ENCODE measurements around the gene ANKRD37.

The ANKRD37 gene

GRCh38 chr4:185364886-185365285, 31.8 kb upstream of the ANKRD37 start:
- Histone ChIP-seq H3K4me1 (ENCODE audit: insufficient read depth, low read length, poor library complexity, severe bottlenecking) (no peaks in the 10 kb centered on the region), H3K4me3 (ENCODE audit: low read length, poor library complexity, severe bottlenecking) (no peak overlapping the region), H3K27me3 (ENCODE audit: insufficient read depth, low read length, poor library complexity, severe bottlenecking) (no peaks in the 10 kb centered on the region), H3K79me2 (ENCODE audit: insufficient read depth, low read length) (no peaks in the 10 kb centered on the region), H3K9ac (ENCODE audit: low read depth, low read length, poor library complexity, severe bottlenecking) (no peak overlapping the region), H3K4me2 (ENCODE audit: low read depth, low read length, poor library complexity, severe bottlenecking) (no peak overlapping the region), H3K36me3 (ENCODE audit: insufficient read depth, low read length) (no peaks in the 10 kb centered on the region), H2AFZ (ENCODE audit: low read length) (no peak overlapping the region), H4K20me1 (ENCODE audit: insufficient read depth, low read length, poor library complexity, severe bottlenecking) (no peaks in the 10 kb centered on the region), H3F3A (ENCODE audit: low read depth) (no peaks in the 10 kb centered on the region), H3K9me3 (ENCODE audit: insufficient read depth, low read depth, low read length) (no peaks in the 10 kb centered on the region), H3K9me2 (replicated peaks; ENCODE audit: low read depth, low read length) (no peaks in the 10 kb centered on the region)
- TF ChIP-seq EZH2phosphoT487 (IDR thresholded peaks at IDR 0.05; ENCODE audit: borderline replicate concordance): no peak
- TF ChIP-seq, protein P1, sequence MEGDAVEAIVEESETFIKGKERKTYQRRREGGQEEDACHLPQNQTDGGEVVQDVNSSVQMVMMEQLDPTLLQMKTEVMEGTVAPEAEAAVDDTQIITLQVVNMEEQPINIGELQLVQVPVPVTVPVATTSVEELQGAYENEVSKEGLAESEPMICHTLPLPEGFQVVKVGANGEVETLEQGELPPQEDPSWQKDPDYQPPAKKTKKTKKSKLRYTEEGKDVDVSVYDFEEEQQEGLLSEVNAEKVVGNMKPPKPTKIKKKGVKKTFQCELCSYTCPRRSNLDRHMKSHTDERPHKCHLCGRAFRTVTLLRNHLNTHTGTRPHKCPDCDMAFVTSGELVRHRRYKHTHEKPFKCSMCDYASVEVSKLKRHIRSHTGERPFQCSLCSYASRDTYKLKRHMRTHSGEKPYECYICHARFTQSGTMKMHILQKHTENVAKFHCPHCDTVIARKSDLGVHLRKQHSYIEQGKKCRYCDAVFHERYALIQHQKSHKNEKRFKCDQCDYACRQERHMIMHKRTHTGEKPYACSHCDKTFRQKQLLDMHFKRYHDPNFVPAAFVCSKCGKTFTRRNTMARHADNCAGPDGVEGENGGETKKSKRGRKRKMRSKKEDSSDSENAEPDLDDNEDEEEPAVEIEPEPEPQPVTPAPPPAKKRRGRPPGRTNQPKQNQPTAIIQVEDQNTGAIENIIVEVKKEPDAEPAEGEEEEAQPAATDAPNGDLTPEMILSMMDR (conservative IDR thresholded peaks at IDR 0.05; ENCODE audit: low read length): no peak

DNA sequence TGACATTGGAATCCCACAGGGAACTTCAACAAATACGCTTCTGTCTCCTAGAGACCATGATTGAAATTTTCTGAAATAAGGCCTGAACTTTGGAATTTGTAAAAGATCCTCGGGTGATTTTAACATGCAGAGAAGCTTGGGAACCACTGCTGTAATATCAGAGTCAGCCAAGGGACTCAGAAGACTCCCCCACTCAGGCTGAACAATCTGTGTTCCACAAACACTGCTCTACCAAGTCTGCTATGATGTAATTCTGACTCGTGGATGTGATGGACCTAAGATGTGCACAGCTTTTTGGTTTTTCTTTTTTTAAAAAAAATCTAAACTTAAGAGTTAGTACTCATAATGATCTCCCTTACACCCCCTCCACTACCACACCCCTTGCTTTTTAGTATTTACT, 26.9 kb upstream of the ANKRD37 start:
- Histone ChIP-seq H3K4me1 (ENCODE audit: insufficient read depth, low read length, poor library complexity, severe bottlenecking) (no peaks in the 10 kb centered on the region), H3K36me3 (ENCODE audit: insufficient read depth, low read length) (no peaks in the 10 kb centered on the region), H3K79me2 (ENCODE audit: insufficient read depth, low read length) (no peaks in the 10 kb centered on the region), H3K9me2 (replicated peaks; ENCODE audit: low read depth, low read length) (no peaks in the 10 kb centered on the region), H3K4me3 (ENCODE audit: low read length, poor library complexity, severe bottlenecking) (no peak overlapping the region), H3K4me2 (ENCODE audit: low read depth, low read length, poor library complexity, severe bottlenecking) (no peak overlapping the region), H3K9me3 (ENCODE audit: insufficient read depth, low read depth, low read length) (no peaks in the 10 kb centered on the region), H3F3A (ENCODE audit: low read depth) (no peaks in the 10 kb centered on the region), H3K27me3 (ENCODE audit: insufficient read depth, low read length, poor library complexity, severe bottlenecking) (no peaks in the 10 kb centered on the region), H4K20me1 (ENCODE audit: insufficient read depth, low read length, poor library complexity, severe bottlenecking) (no peaks in the 10 kb centered on the region), H2AFZ (ENCODE audit: low read length) (no peak overlapping the region), H3K9ac (ENCODE audit: low read depth, low read length, poor library complexity, severe bottlenecking) (no peak overlapping the region)
- no peak for TF ChIP-seq EZH2phosphoT487 (IDR thresholded peaks at IDR 0.05; ENCODE audit: borderline replicate concordance)
- TF ChIP-seq, protein P1 (conservative IDR thresholded peaks at IDR 0.05; ENCODE audit: low read length): no peak

DNA sequence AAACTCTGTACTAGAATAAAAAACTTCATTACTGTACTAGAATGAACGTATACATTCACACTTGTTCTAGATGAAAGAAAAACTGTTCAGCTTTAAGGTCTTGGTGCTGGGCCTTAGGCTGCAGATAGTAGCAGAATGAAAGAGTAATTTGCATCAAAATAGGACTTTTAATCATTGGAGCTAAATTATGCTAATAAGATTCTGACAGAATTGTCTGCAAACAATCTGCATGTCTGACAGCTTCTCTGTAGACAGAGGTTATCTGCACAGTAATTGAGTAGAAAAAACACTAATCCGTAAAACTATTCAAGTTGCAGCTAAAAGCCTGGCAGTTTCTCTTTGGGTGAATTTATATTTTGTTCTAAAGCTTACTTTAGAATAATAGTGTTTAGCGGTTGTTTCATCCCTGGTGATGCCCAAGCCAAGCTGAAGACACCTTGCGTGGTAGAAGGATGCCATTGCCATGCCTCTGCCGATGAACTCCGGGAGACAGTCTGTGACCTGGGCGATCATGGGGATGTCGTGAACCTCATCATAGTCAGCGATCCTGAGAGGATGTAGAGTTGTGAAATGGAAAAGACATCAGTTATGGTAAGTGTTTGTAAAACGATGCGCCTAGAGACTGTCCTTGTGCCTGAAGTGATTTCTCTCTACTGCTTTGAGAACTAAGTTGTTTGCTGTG, 26.2 kb upstream of the ANKRD37 start:
- H3K79me2 ChIP-seq (ENCODE audit: insufficient read depth, low read length): no peaks in the 10 kb centered on the region
- no peaks in the 10 kb centered on the region for H3K9me2 ChIP-seq (replicated peaks; ENCODE audit: low read depth, low read length)
- no peaks in the 10 kb centered on the region for H3K4me1 ChIP-seq (ENCODE audit: insufficient read depth, low read length, poor library complexity, severe bottlenecking)
- no peak overlapping the region for H3K4me3 ChIP-seq (ENCODE audit: low read length, poor library complexity, severe bottlenecking)
- H3K27me3 ChIP-seq (ENCODE audit: insufficient read depth, low read length, poor library complexity, severe bottlenecking): no peaks in the 10 kb centered on the region
- TF ChIP-seq, protein P1 (conservative IDR thresholded peaks at IDR 0.05; ENCODE audit: low read length): no peak
- TF ChIP-seq EZH2phosphoT487 (IDR thresholded peaks at IDR 0.05; ENCODE audit: borderline replicate concordance): no peak
- no peaks in the 10 kb centered on the region for H3F3A ChIP-seq (ENCODE audit: low read depth)
- no peaks in the 10 kb centered on the region for H3K9me3 ChIP-seq (ENCODE audit: insufficient read depth, low read depth, low read length)
- no peaks in the 10 kb centered on the region for H4K20me1 ChIP-seq (ENCODE audit: insufficient read depth, low read length, poor library complexity, severe bottlenecking)
- no peak overlapping the region for H3K4me2 ChIP-seq (ENCODE audit: low read depth, low read length, poor library complexity, severe bottlenecking)
- no peaks in the 10 kb centered on the region for H3K36me3 ChIP-seq (ENCODE audit: insufficient read depth, low read length)
- H2AFZ ChIP-seq (ENCODE audit: low read length): no peak overlapping the region
- H3K9ac ChIP-seq (ENCODE audit: low read depth, low read length, poor library complexity, severe bottlenecking): no peak overlapping the region

Data from Loucy (cell line).